GM12865 (cell line): ENCODE results near the gene XXYLT1.

Experiments used
- DNase-seq: peaks from one replicate; pipeline ENCODE4 v3.0.0; 2010; ENCODE audit warnings: low read depth
- H3K4me3 ChIP-seq: 2 replicates; pipeline ENCODE4 v1.5.1; 2011; ENCODE audit warnings: mild to moderate bottlenecking, low read depth, low read length, control low read depth
- TF ChIP-seq, protein P1 (sequence below): IDR thresholded peaks from 2 replicates; pipeline ENCODE4 v1.5.1; 2011; ENCODE audit warnings: low read length, control low read depth, low read depth, inconsistent platforms; ENCODE audit not compliant: insufficient read depth; ENCODE audit errors: missing control alignments

XXYLT1 gene

DNA sequence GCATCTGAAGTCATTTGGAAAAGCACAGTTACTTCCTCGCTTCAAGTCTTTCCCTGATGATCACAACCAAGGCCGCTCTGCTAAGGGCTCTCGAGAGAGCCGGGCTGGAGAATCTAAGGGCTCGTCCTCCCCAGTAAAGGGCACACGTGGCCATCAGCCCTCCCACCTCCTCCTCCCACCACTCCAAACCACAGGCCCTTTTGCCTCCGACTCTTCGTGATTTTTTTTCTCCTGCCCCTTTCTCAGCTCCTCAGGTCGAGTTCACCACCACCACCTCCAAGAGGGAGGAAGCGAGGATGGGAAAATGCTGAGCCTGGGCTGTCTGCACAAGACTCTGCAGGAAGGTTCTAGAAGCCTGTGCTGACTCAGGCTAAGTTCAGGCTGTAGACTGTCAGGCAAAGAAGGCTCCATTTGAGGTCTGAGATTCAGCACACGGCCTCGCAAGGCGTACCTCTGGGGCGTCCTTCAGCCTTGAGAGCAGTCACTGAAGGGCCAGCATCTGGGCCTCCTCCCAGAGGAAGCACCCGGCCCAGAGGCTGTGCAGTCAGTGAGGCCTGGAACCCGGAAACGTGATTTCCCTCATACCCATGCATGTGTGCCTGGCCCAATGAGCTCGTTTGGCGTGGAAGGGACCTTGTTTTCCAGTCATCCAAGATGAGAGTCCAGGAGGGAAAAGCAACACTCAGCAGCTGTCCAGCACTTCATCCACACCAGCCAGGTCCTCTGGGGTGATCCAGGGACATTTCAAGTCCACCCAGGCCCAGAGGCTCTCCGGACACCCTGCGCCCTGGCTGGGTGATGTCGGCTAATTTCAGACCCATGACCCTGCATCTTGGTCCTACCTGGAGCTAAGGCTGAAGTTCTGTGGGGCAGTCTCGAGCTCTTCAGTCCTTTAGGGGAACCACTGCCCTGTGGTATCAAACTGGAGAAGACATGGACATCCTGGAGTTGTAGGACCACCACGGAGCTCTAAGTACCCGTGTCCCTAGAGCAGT is 196.8 kb downstream of the XXYLT1 start:
- TF ChIP-seq, protein P1, sequence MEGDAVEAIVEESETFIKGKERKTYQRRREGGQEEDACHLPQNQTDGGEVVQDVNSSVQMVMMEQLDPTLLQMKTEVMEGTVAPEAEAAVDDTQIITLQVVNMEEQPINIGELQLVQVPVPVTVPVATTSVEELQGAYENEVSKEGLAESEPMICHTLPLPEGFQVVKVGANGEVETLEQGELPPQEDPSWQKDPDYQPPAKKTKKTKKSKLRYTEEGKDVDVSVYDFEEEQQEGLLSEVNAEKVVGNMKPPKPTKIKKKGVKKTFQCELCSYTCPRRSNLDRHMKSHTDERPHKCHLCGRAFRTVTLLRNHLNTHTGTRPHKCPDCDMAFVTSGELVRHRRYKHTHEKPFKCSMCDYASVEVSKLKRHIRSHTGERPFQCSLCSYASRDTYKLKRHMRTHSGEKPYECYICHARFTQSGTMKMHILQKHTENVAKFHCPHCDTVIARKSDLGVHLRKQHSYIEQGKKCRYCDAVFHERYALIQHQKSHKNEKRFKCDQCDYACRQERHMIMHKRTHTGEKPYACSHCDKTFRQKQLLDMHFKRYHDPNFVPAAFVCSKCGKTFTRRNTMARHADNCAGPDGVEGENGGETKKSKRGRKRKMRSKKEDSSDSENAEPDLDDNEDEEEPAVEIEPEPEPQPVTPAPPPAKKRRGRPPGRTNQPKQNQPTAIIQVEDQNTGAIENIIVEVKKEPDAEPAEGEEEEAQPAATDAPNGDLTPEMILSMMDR: no peak
- DNase-seq: no peak
- no peak overlapping the region for H3K4me3 ChIP-seq

DNA sequence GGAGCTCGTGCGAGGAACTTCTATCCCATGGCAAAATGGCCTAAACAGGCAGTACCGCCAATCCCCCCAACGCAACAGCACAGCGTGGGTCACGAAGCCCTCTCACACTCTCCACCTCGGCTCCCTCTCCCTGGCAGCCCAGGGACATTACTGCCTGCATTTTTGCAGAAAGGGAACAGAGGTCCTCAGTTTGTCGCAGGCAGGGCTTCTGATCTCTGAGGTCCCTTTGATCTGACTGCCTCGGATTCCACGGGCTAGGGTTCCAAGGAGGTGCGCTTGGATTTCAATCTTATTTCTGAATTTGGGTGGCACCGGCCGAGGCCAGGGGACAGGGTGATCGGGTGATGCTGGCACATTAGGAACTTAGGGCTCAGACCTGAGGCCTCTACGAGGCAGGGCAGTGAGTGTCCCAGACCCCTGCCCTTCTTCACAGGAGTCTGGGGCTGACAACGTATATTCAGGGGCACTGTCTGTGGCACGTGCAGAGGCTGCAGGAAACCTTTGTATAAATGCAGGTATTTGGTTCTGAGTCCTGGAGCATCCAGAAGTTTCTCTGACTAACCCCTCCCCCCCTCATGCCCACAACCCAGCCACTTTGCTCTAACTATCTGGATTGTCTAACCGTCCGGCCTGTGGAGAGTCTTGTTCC is 197.9 kb downstream of the XXYLT1 start:
- no peak overlapping the region for H3K4me3 ChIP-seq
- TF ChIP-seq, protein P1: no peak
- no peak for DNase-seq

DNA sequence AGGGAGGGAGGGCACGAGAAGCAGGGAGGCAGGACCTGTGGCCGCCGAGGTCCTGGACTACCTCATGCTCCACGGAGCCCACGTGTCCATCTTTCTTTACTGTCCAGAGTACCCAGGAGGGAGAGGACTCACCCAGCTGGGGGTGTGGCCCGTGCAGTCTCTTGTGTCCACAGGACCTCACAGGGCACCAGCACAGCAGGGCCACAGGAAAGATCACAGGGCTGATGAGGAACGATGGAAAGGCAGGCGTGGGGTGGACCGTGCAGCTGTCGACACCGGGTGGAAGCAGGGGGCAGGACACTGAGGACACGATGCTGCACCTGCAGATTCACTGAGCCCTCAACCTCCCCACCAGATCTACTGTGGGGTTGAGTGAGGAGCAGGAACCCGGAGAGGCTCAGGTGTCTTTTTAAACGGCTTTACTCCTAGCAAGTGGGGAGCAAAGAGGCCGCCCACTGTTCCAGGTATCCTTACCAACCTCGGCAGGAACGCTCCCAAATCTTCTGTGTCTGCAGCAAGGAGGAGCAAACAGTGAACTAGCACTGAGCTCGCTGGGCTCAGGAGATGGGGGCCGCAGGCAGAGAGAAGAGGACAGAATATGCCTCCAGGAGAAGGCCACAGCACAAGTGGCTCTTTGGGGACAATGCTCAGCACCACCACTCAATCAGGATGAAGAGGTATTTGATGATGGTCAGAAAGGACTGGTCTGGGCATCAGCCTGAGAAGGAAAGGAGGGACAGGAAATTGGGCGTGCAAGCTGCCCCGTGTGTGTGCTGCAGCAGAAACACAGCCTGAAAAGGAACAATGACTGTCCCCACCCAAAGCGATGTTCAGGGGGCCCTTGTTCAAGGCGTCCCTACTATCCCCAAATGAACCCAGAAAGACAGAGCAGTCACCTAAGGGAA is 198.8 kb downstream of the XXYLT1 start:
- TF ChIP-seq, protein P1: no peak
- no peak overlapping the region for H3K4me3 ChIP-seq
- DNase-seq: no peak

DNA sequence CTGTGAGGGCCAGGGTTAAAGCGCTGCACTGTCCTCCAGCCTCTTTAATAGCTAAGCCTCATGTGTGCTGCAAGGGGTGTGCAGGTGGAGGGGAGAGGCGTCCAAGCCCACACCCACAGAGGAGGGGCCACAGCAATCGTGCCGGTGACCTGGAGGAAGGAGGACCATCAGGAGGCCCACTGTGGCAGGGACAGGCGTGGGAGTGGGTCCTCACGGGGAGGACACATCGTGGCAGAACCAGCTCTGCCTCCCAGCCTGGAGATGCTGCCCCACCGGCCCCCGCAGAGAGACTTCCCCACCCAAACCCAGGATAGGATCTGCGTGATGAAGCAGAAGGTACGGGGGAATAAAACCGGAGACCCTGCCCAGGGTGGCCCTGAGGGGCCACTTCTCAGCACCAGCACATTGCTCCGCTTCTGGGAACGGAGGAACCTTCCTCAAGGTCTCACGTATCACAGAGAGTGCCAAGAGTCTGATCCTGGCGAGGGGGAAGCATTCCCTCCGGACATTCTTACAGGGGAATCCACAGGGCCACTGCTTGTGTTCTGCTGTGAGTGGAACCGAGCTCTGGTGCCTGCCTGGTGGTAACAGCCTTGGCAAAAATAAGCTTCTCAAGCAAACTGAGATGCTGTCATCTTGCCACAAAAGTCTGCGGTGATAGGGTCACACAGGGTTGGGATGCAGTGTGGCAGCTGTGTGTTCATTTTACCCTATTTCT is 199.8 kb downstream of the XXYLT1 start:
- no peak overlapping the region for H3K4me3 ChIP-seq
- TF ChIP-seq, protein P1: no peak
- no peak for DNase-seq

DNA sequence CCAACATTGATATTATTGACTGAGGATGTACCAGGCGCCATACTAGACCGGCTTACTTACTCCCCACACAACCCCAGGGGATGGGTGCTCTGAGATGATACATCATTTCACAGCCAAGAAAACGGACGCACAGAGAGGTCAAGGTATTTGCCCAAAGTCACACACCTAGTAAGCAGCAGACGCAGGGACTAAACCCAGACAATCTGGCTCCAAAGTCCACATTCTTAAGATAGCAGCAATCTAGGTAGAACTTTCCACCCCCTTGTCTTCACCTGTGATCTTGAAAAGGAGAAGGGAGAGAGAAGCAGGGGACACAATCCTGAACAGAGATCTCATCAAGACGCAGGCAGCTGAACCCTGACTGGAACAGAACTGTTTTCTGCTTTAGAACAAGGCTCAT is 200.6 kb downstream of the XXYLT1 start:
- H3K4me3 ChIP-seq: no peak overlapping the region
- TF ChIP-seq, protein P1: no peak
- no peak for DNase-seq
